ENCODE data around the gene NIPAL3. TPM values are rescaled to one million over a fixed set of nuclear protein-coding genes. Genes with fewer than 3 reads are reported as not detected.

NIPAL3 gene
- polyA plus RNA-seq, 1 donor from 2014 or later = 9.6 TPM

DNA sequence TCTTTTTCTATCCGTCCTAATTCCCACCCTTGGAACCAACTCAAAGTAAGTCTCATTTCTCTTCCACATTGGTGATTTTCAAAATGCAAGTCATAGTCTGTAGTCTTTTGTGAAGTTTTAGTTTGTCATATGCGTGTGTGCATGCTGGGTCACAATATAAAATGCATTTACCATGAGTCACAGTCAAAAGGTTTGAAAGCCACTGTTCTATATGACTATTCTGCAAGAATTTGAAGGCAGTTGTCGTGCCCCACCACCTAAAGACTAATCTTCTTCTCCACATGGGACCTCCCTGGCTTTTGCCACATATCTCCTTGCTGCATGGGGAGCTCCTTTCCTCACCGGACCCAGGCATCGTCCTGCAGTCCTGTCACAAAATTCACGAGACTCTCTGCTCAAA is 3.6 kb upstream of the NIPAL3 start:
- Histone ChIP-seq H4K20me1 (ENCODE audit: insufficient read depth) (no peaks in the 10 kb centered on the region), H3K9ac (ENCODE audit: low read length) (no peak overlapping the region), H2AFZ (ENCODE audit: low read depth, low read length) (no peak overlapping the region), H3K27ac (ENCODE audit: low read length) (no peak overlapping the region), H3F3A (ENCODE audit: insufficient read depth, low read length, poor library complexity, severe bottlenecking) (no peaks in the 10 kb centered on the region), H3K4me2 (ENCODE audit: low read length) (no peak overlapping the region), H3K9me3 (ENCODE audit: low read length) (no peaks in the 10 kb centered on the region), H3K4me3 (ENCODE audit: low read length) (no peak overlapping the region), H3K79me2 (replicated peaks; ENCODE audit: insufficient read depth, low read length) (no peaks in the 10 kb centered on the region), H3K36me3 (ENCODE audit: insufficient read depth, low read length) (no peaks in the 10 kb centered on the region), H3K9me2 (ENCODE audit: insufficient read depth, low read length) (no peaks in the 10 kb centered on the region), H3K27me3 (ENCODE audit: insufficient read depth, low read depth, low read length) (peaks cover 7% of the 10 kb centered on the region)
- TF ChIP-seq MXI1 (conservative IDR thresholded peaks at IDR 0.05; ENCODE audit: poor library complexity, severe bottlenecking) (no peak), EP300 (conservative IDR thresholded peaks at IDR 0.05; ENCODE audit: poor library complexity, severe bottlenecking) (no peak), SMC3 (conservative IDR thresholded peaks at IDR 0.05; ENCODE audit: poor library complexity) (no peak), EZH2 (IDR thresholded peaks at IDR 0.05; ENCODE audit: borderline replicate concordance, insufficient read depth, low read length, poor library complexity, severe bottlenecking) (no peak), POLR2AphosphoS5 (IDR thresholded peaks at IDR 0.05) (no peak), RAD21 (conservative IDR thresholded peaks at IDR 0.05) (no peak), TAF1 (IDR thresholded peaks at IDR 0.05; ENCODE audit: low read depth) (no peak), CTCF (IDR thresholded peaks at IDR 0.05; ENCODE audit: poor library complexity, severe bottlenecking) (no peak)
- TF ChIP-seq, protein P1, sequence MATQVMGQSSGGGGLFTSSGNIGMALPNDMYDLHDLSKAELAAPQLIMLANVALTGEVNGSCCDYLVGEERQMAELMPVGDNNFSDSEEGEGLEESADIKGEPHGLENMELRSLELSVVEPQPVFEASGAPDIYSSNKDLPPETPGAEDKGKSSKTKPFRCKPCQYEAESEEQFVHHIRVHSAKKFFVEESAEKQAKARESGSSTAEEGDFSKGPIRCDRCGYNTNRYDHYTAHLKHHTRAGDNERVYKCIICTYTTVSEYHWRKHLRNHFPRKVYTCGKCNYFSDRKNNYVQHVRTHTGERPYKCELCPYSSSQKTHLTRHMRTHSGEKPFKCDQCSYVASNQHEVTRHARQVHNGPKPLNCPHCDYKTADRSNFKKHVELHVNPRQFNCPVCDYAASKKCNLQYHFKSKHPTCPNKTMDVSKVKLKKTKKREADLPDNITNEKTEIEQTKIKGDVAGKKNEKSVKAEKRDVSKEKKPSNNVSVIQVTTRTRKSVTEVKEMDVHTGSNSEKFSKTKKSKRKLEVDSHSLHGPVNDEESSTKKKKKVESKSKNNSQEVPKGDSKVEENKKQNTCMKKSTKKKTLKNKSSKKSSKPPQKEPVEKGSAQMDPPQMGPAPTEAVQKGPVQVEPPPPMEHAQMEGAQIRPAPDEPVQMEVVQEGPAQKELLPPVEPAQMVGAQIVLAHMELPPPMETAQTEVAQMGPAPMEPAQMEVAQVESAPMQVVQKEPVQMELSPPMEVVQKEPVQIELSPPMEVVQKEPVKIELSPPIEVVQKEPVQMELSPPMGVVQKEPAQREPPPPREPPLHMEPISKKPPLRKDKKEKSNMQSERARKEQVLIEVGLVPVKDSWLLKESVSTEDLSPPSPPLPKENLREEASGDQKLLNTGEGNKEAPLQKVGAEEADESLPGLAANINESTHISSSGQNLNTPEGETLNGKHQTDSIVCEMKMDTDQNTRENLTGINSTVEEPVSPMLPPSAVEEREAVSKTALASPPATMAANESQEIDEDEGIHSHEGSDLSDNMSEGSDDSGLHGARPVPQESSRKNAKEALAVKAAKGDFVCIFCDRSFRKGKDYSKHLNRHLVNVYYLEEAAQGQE (IDR thresholded peaks at IDR 0.05; ENCODE audit: borderline replicate concordance) = no peak

- Histone ChIP-seq H3K4me2 (ENCODE audit: low read length) (no peak overlapping the region), H4K20me1 (ENCODE audit: insufficient read depth) (no peaks in the 10 kb centered on the region), H3K79me2 (replicated peaks; ENCODE audit: insufficient read depth, low read length) (no peaks in the 10 kb centered on the region), H3K27ac (ENCODE audit: low read length) (no peak overlapping the region), H3F3A (ENCODE audit: insufficient read depth, low read length, poor library complexity, severe bottlenecking) (no peaks in the 10 kb centered on the region), H3K4me3 (ENCODE audit: low read length) (no peak overlapping the region), H3K36me3 (ENCODE audit: insufficient read depth, low read length) (no peaks in the 10 kb centered on the region), H3K9me3 (ENCODE audit: low read length) (no peaks in the 10 kb centered on the region), H3K9ac (ENCODE audit: low read length) (no peak overlapping the region), H2AFZ (ENCODE audit: low read depth, low read length) (no peak overlapping the region), H3K27me3 (ENCODE audit: insufficient read depth, low read depth, low read length) (peaks cover 7% of the 10 kb centered on the region), H3K9me2 (ENCODE audit: insufficient read depth, low read length) (no peaks in the 10 kb centered on the region)
- no peak for TF ChIP-seq MXI1 (conservative IDR thresholded peaks at IDR 0.05; ENCODE audit: poor library complexity, severe bottlenecking)
- TF ChIP-seq SMC3 (conservative IDR thresholded peaks at IDR 0.05; ENCODE audit: poor library complexity) = no peak
- no peak for TF ChIP-seq EP300 (conservative IDR thresholded peaks at IDR 0.05; ENCODE audit: poor library complexity, severe bottlenecking)
- no peak for TF ChIP-seq CTCF (IDR thresholded peaks at IDR 0.05; ENCODE audit: poor library complexity, severe bottlenecking)
- TF ChIP-seq TAF1 (IDR thresholded peaks at IDR 0.05; ENCODE audit: low read depth) = no peak
- TF ChIP-seq POLR2AphosphoS5 (IDR thresholded peaks at IDR 0.05) = no peak
- TF ChIP-seq, protein P1 (IDR thresholded peaks at IDR 0.05; ENCODE audit: borderline replicate concordance) = no peak
- TF ChIP-seq EZH2 (IDR thresholded peaks at IDR 0.05; ENCODE audit: borderline replicate concordance, insufficient read depth, low read length, poor library complexity, severe bottlenecking) = no peak
- TF ChIP-seq RAD21 (conservative IDR thresholded peaks at IDR 0.05) = no peak
Observed at GRCh38 chr1:24412408-24412807, 3.2 kb upstream of the NIPAL3 start.
